ENCODE results near the gene GRXCR2.

Gene GRXCR2

GRCh38 chr5:145834917-145835847, 37.6 kb downstream of the GRXCR2 start, which contains the start of gene PRELID2:
Gene PRELID2 (minus strand): TSS chr5:145835342. CDS start chr5:145835251, 91 bp downstream.
- peak; percentile 60 for DNase-seq

- no peak for DNase-seq
These were observed 38.3 kb downstream of the GRXCR2 start for GRCh38 chr5:145834554-145834916.

- no peak for DNase-seq
These were observed 39.1 kb downstream of the GRXCR2 start for GRCh38 chr5:145833631-145834200.

DNA sequence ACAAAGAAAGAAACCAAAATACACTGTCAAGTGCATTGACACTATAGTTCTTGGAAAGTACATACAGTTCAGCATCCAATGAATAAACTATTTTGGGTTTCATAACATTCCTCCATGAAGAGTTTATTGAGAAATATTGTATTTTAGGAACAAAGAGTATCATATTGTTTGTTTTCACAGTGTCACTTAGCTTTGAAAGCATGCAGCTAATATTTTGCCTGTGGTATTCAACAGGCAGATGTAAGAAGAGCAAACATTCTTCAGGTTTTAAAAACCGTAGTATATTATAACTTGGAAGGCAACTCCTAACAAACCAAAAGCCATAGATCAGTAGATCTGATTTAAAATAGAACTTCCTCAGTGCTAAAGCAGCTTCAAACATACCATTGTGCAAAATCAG, 42.2 kb downstream of the GRXCR2 start:
- no peak for DNase-seq

- no peak for DNase-seq
These were observed 43.0 kb downstream of the GRXCR2 start for GRCh38 chr5:145829708-145830361.

DNA sequence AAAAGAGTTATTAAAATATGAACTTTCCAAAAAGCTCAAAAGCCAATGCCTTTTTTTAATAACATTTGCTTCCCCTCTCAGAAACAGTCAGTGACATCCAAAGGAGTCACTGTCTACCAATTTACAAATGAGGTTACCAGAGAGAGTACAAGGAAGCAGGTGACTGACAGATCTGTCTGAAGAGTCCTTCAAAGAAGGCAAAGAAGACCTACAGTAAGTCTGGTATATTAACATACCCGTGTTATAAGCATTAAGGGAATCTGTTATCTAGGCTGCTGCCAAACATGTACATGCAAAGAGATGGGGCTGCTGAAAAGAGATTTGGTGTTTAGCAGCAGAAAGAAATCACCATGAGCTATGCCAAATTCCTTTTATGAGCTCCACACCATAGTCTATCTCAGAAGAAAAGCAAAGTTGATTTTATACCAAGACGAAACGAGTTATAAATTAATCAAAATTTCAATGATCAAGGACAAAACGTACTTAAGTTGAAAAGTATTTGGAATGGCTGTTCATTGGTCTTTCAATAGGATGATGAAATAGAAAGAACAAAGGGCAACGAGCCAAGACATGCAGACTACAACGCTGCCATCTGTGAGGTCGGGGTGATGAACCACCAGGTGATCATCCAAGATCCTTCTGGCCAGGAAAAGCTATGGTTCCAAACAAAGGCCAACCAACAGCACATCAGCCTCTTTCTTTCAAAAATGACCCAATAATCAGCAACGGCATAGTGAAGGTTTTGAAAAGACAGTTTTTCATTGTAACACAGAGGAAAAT, 45.7 kb downstream of the GRXCR2 start:
- DNase-seq = no peak

DNA sequence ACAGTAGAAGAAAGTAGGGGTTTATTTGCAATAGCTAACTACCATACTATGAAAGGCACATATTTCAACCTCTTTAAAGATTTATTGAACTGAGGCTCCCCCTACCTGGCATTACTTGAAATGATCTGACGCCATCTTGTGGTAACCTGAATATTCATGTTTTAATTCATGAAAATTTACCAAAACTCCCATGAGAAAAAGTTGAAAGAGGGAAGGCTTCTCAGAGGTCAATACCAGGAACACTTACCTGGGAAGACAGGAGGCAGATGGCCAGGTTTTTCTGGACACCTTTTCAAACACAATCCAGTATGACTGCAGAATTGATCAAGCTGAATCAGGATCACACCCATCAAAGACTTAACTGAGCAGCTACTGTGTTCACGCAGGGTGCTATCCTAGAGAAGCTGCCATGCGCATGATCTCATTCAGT, 47.0 kb downstream of the GRXCR2 start:
- DNase-seq = no peak

DNA sequence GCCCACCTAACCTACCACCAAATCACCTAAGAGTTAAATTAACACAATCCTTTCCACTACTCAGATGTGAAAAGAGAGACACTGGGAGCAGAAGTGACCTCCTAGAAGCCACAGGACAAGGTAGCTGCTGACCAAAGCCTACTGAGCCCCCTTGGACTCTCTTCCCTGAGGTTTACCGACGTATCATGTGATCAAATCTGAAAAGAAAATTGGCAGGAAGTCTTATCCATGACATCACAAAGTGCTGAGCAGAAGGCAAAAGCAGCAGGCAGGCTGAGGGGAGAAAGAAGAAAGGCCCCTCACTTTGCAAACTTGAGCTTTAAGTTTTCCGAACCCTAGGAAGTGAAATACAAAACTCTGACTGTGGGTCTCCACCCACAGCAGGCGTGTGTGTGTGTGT, 48.8 kb downstream of the GRXCR2 start:
- no peak for DNase-seq

DNA sequence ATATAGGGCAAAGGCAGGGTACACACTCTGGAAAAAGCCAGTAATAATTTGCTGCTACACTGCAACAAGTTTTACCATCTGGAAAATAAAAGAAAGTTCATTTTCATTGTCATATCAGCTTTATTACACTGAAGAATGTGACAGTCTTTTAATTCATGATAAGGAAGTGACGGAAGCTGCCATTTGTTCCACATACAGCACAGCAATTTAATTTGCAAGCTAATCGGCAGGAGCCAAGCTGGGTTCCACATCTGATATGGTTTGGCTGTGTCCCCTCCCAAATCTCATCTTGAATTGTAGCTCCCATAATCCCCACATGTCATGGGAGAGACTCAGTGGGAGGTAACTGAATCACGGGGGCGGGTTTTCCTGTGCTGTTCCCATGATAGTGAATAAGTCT, 54.2 kb downstream of the GRXCR2 start:
- DNase-seq = no peak

DNA sequence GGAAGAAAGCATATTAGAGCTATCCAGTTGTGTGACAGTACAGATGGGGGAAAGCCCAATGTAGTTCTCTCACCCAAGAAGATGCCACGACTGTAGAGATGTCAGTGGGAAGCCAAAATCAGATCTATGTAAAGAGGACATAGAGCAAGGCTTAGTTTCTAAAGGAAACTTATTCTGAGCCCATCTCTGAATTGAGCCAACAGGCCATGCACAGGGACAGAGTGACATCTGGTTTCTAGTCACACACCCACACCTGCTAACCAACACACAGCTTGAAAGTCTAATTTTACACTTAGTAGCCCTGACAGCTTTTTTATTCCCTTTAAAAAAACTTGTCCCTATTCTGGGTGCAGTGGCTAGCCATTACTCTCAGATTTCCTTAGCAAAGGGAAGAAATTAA, 59.9 kb downstream of the GRXCR2 start:
- no peak for DNase-seq

DNA sequence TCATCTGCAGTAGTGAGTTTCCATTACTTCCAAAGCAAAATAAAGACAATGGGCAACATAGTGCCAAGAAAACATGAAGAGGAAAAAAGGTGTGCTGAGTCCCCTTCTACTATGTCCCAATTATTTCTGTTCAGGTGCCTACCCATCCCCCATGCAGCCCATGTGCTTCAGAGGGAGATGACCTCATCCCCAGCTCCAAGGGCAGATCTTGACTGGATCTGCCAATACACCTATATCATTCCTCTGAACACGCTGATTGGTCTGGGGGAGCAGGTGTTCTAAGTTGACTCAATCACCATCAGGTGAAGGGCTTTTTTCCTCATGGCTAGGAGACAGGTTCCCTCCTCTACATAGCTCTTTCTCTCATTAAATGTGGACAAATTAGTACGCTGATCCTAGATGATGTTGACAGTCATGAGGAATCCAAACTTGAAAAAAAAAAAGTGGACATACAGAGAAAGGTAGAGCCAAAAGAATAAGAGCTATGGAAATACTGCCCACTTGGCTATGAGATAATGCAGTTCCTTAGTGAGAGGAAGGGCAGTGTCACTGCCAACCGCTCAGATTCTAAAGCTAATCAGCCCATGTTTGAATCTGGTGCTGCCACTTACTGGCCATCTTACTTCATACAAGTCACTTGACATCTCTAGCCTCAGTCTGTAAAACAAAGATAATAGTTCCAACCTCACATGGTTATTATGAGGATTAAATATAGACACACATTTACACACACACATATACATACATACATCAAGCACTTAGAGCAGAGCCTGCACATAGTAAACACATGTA, 60.8 kb downstream of the GRXCR2 start:
- DNase-seq = no peak

All from activated CD4-positive, CD25-positive, alpha-beta regulatory T cell treated with anti-CD3 and anti-CD28 coated beads, Interleukin-2, amount 50 U/mL, for 72 hours (primary cell).